Keratinocyte (primary cell): Measurements from ENCODE around the gene CDKAL1. TPM values are rescaled to one million over a fixed set of nuclear protein-coding genes. Genes with fewer than 3 reads are reported as not detected.

ENCODE experiments used
- DNase-seq: peaks from one replicate; pipeline ENCODE4 v3.0.0-alpha.2; 2011; ENCODE audit warnings: low read depth, missing footprints, low spot score
- FAIRE-seq: peaks from 2 replicates; lab custom pipeline; 2011; peaks lifted over from hg19 to GRCh38; lab: Jason Lieb, UNC
- H2AFZ ChIP-seq: 2 replicates; pipeline ENCODE4 v1.6.0; 2012; ENCODE audit warnings: low read length, control low read depth, inconsistent platforms; ENCODE audit not compliant: control insufficient read depth
- H3K27ac ChIP-seq: 2 replicates; pipeline ENCODE4 v1.5.1; 2011; ENCODE audit warnings: low read length; ENCODE audit not compliant: control insufficient read depth, insufficient read depth
- H3K27me3 ChIP-seq: 3 replicates; pipeline ENCODE4 v1.6.0; 2011; ENCODE audit warnings: low read length; ENCODE audit not compliant: control insufficient read depth, insufficient read depth; ENCODE audit errors: extremely low read depth
- H3K36me3 ChIP-seq, 2 experiments: 2 replicates in 1 of 2; 3 replicates in 1 of 2; pipeline ENCODE4 v1.5.1; 2011; ENCODE audit warnings: low read length in 2 of 2, mild to moderate bottlenecking in 1 of 2; ENCODE audit not compliant: control insufficient read depth in 2 of 2, insufficient read depth in 2 of 2; ENCODE audit errors: extremely low read depth in 1 of 2
- H3K4me1 ChIP-seq: 3 replicates; pipeline ENCODE4 v1.5.1; 2011; ENCODE audit warnings: low read length; ENCODE audit not compliant: control insufficient read depth, insufficient read depth; ENCODE audit errors: extremely low read depth
- H3K4me2 ChIP-seq: 3 replicates; pipeline ENCODE4 v1.6.0; 2011; ENCODE audit warnings: low read depth, low read length; ENCODE audit not compliant: control insufficient read depth, insufficient read depth; ENCODE audit errors: extremely low read depth
- H3K4me3 ChIP-seq, 3 experiments: fragments of 200-600 bp in 1 of 3; sonication (generic) in 1 of 3; 2 replicates in 2 of 3; 3 replicates in 1 of 3; pipeline ENCODE4 v1.5.1; 2011 to 2016; ENCODE audit warnings: low read length in 3 of 3, mild to moderate bottlenecking in 3 of 3, control low read depth in 2 of 3, inconsistent platforms in 1 of 3, low read depth in 1 of 3, mixed read lengths in 1 of 3, mixed run types in 1 of 3, moderate library complexity in 1 of 3; ENCODE audit not compliant: control insufficient read depth in 2 of 3, insufficient read depth in 2 of 3; ENCODE audit errors: extremely low read depth in 1 of 3
- H3K79me2 ChIP-seq: 2 replicates; pipeline ENCODE4 v1.6.0; 2012; ENCODE audit warnings: low read length; ENCODE audit not compliant: control insufficient read depth, insufficient read depth
- H3K9ac ChIP-seq: 3 replicates; pipeline ENCODE4 v1.6.0; 2011; ENCODE audit warnings: low read length; ENCODE audit not compliant: control insufficient read depth, insufficient read depth; ENCODE audit errors: extremely low read depth
- H3K9me1 ChIP-seq: 3 replicates; pipeline ENCODE4 v1.6.0; 2011; ENCODE audit warnings: low read length; ENCODE audit not compliant: control insufficient read depth, insufficient read depth; ENCODE audit errors: extremely low read depth
- H3K9me3 ChIP-seq: 2 replicates; pipeline ENCODE4 v1.5.1; 2012; ENCODE audit warnings: low read depth, low read length; ENCODE audit not compliant: control insufficient read depth
- H4K20me1 ChIP-seq: 3 replicates; pipeline ENCODE4 v1.6.0; 2011; ENCODE audit warnings: low read length; ENCODE audit not compliant: control insufficient read depth, insufficient read depth; ENCODE audit errors: extremely low read depth
- EZH2 ChIP-seq: IDR thresholded peaks from one replicate; pipeline ENCODE4 v1.6.1; 2012; ENCODE audit warnings: inconsistent platforms, mild to moderate bottlenecking, low read length, moderate library complexity
- dilution Hi-C: fragments of 300-500 bp; cut with MboI; formaldehyde crosslinking; loops from one replicate; pipeline ENCODE4 v1.7.0; 2020; ENCODE audit warnings: low sequenced_read_pairs; ENCODE audit not compliant: extremely low pct_ligation_motif_present
- polyA plus RNA-seq, 5 experiments: library from polyadenylated mRNA; depleted of rRNA in 3 of 5; stranded (reverse) in 3 of 5; stranded (forward) in 1 of 5; unstranded in 1 of 5; fragments of >200 nt; gene quantifications; 1 replicate in 1 of 5; 2 replicates in 3 of 5; 3 replicates in 1 of 5; pipeline versions ENCODE4 v1.2.1 to v1.2.3, GENCODE V29; 2011 to 2012; ENCODE audit warnings: missing spikeins in 2 of 5, low read depth in 1 of 5, low replicate concordance in 1 of 5
- TF ChIP-seq, protein P1 (sequence below), 3 experiments: IDR thresholded peaks in 1 of 3; conservative IDR thresholded peaks in 1 of 3; optimal IDR thresholded peaks in 1 of 3; 2 replicates in 2 of 3; 3 replicates in 1 of 3; pipeline versions ENCODE3 to v1.5.1; 2011; ENCODE audit warnings: low read length in 3 of 3, mild to moderate bottlenecking in 3 of 3, moderate library complexity in 2 of 3, control low read depth in 1 of 3, inconsistent platforms in 1 of 3; ENCODE audit not compliant: insufficient read depth in 2 of 3; ENCODE audit errors: extremely low read depth in 1 of 3

The CDKAL1 gene
- polyA plus RNA-seq, 1 donor (not counting 4 experiments of a cell fraction or from before 2014, with no cell fraction given): 5.6 TPM

DNA sequence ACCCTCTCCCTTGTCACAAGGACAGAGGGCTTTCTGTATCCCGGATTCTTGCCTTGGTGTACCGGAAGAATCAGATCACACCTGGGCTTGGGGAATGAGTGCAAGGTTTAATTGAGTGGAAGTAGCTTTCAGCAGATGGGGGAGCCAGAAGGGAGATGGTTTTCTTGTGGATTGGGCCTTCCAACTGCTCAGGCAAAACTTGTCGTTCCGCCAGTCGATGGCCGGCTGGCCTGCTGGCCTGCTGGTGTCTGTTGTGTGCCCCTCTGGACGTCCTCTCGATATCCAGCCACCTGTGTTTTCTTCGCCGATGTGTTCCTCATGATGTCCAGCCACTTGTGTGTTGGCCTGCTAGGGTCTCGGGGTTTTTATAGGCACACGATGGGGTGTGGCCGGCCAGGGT lies 168.1 kb downstream of the CDKAL1 start:
- Histone ChIP-seq H3K36me3 (no peaks in the 10 kb centered on the region), H3K9me3 (no peaks in the 10 kb centered on the region), H3K4me2 (no peak overlapping the region), H3K9me1 (no peaks in the 10 kb centered on the region), H3K4me3 (no peak overlapping the region), H3K27me3 (no peaks in the 10 kb centered on the region), H3K9ac (no peak overlapping the region), H3K79me2 (no peaks in the 10 kb centered on the region), H4K20me1 (no peaks in the 10 kb centered on the region), H3K27ac (no peak overlapping the region), H2AFZ (no peak overlapping the region), H3K4me1 (peaks cover 17% of the 10 kb centered on the region)
- no peak for DNase-seq
- TF ChIP-seq, protein P1, sequence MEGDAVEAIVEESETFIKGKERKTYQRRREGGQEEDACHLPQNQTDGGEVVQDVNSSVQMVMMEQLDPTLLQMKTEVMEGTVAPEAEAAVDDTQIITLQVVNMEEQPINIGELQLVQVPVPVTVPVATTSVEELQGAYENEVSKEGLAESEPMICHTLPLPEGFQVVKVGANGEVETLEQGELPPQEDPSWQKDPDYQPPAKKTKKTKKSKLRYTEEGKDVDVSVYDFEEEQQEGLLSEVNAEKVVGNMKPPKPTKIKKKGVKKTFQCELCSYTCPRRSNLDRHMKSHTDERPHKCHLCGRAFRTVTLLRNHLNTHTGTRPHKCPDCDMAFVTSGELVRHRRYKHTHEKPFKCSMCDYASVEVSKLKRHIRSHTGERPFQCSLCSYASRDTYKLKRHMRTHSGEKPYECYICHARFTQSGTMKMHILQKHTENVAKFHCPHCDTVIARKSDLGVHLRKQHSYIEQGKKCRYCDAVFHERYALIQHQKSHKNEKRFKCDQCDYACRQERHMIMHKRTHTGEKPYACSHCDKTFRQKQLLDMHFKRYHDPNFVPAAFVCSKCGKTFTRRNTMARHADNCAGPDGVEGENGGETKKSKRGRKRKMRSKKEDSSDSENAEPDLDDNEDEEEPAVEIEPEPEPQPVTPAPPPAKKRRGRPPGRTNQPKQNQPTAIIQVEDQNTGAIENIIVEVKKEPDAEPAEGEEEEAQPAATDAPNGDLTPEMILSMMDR (optimal IDR thresholded peaks at IDR 0.05 in 1 of 3, IDR thresholded peaks at IDR 0.05 in 1 of 3, conservative IDR thresholded peaks at IDR 0.05 in 1 of 3; ENCODE audit: extremely low read depth in 1 of 3, insufficient read depth in 2 of 3, low read length in 3 of 3): no peak
- TF ChIP-seq EZH2: no peak
- dilution Hi-C loops: no loop called here
- FAIRE-seq: no peak

DNA sequence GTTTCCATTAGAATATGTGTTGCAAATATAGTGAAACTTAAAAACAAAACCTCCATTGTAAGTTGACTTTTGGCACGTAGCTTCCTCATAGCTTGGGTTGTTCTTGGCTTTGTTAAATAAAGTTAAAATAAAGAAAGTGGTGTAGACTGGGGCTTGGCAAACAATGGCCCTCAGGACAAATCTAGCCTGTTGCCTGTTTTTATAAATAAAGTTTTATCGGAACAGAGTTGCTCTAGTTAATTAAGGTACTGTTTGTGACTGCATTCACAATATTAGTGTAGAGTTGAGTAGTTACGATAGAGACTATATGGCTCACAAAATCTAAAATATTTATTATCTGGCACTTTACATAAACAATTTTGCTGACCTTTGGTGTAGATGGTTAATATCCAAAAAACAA lies 168.8 kb downstream of the CDKAL1 start:
- no peaks in the 10 kb centered on the region for H3K9me1 ChIP-seq
- no peak overlapping the region for H3K4me3 ChIP-seq
- H3K27me3 ChIP-seq: no peaks in the 10 kb centered on the region
- no peak overlapping the region for H3K9ac ChIP-seq
- no peak for DNase-seq
- dilution Hi-C loops: no loop called here
- no peaks in the 10 kb centered on the region for H4K20me1 ChIP-seq
- no peaks in the 10 kb centered on the region for H3K79me2 ChIP-seq
- no peak for FAIRE-seq
- no peak overlapping the region for H3K4me2 ChIP-seq
- H3K9me3 ChIP-seq: no peaks in the 10 kb centered on the region
- H3K36me3 ChIP-seq: no peaks in the 10 kb centered on the region
- TF ChIP-seq, protein P1 (optimal IDR thresholded peaks at IDR 0.05 in 1 of 3, IDR thresholded peaks at IDR 0.05 in 1 of 3, conservative IDR thresholded peaks at IDR 0.05 in 1 of 3; ENCODE audit: extremely low read depth in 1 of 3, insufficient read depth in 2 of 3, low read length in 3 of 3): no peak
- TF ChIP-seq EZH2: no peak
- no peak overlapping the region for H2AFZ ChIP-seq
- peaks cover 17% of the 10 kb centered on the region for H3K4me1 ChIP-seq
- no peak overlapping the region for H3K27ac ChIP-seq
